ENCODE measurements around the gene STAT4. TPM values are rescaled to one million over a fixed set of nuclear protein-coding genes. Genes with fewer than 3 reads are reported as not detected.

The STAT4 gene
- total and polyA plus RNA-seq, 5 donors from 2014 or later = 22.7 to 60.0 (median 28.8) TPM

DNA sequence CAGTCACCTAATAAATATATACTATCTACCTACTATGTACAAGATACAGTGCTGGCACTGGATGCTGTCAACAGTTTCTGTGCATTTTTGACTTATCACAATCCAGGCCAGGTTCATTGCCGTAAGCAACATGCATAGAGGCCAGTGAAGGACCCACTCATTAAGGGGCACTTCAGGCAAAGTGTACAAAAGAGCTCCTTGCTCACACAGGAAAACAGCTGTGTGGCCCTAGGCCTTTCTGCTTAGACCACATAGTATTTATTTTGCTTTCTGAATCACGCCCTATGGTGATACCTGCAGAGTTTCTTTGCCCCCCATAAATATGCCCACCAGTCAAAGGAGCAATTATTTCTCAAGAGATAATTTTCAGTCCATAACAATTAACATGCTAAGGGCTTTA, 39.6 kb upstream of the STAT4 start:
- Histone ChIP-seq H3K4me1 (ENCODE audit: control insufficient read depth, insufficient read depth, low read length, poor library complexity, severe bottlenecking) (peaks cover 19% of the 10 kb centered on the region), H3K4me3 (ENCODE audit: low read depth, low read length) (no peak overlapping the region), H3K9me3 (ENCODE audit: control insufficient read depth in 2 of 2, low read length in 2 of 2) (peaks cover 0 to 2% of the 10 kb centered on the region in 2 experiments), H3K27ac (ENCODE audit: insufficient read depth, low read length, poor library complexity, severe bottlenecking) (no peak overlapping the region), H3K27me3 (ENCODE audit: control insufficient read depth, insufficient read depth, low read length) (no peaks in the 10 kb centered on the region), H3K36me3 (ENCODE audit: control insufficient read depth, insufficient read depth, low read length) (no peaks in the 10 kb centered on the region)
- Mint-ChIP-seq H3K36me3 (peaks cover 4% of the 10 kb centered on the region), H3K27ac (no peak overlapping the region), H3K4me3 (no peak overlapping the region), H3K9me3 (peaks cover 0 to 13% (median 5%) of the 10 kb centered on the region in 7 donors), H3K4me1 (peaks cover 12 to 39% (median 24%) of the 10 kb centered on the region in 4 donors), H3K27me3 (peaks cover 4% of the 10 kb centered on the region)
- ATAC-seq (ENCODE audit: low read depth in 2 of 2) (no peak), DNase-seq (no peak)

DNA sequence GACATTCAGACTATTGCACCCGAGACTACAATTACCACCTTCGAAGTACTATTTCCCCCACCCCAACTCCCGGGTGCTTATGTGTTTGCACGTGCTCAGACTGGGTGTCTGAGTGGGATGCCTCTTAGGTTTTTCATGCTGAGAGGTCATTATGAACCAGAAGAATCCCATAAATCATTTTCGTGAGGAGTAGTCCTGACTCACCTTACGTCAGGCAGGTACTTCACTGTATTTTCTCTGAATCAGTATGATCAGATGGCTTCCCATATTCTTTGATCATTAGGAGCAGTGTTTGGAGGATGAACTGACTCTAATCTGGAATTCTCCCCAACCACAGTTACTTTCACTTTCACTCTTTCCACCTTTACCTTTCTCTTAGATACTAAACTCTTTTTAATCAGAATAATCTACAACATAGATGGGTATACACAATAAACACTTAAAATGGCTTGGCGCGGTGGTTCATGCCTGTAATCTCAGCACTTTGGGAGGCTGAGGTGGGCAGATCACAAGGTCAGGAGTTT, 38.4 kb upstream of the STAT4 start:
- Histone ChIP-seq H3K27ac (ENCODE audit: insufficient read depth, low read length, poor library complexity, severe bottlenecking) (no peak overlapping the region), H3K36me3 (ENCODE audit: control insufficient read depth, insufficient read depth, low read length) (no peaks in the 10 kb centered on the region), H3K9me3 (ENCODE audit: control insufficient read depth in 2 of 2, low read length in 2 of 2) (peaks cover 0 to 2% of the 10 kb centered on the region in 2 experiments), H3K4me1 (ENCODE audit: control insufficient read depth, insufficient read depth, low read length, poor library complexity, severe bottlenecking) (peaks cover 13% of the 10 kb centered on the region), H3K4me3 (ENCODE audit: low read depth, low read length) (peak overlapping the region; percentile 72), H3K27me3 (ENCODE audit: control insufficient read depth, insufficient read depth, low read length) (peaks cover 1% of the 10 kb centered on the region)
- DNase-seq (peak in 1 of 3 donors; percentile 22), ATAC-seq (ENCODE audit: low read depth in 2 of 2) (no peak)
- Mint-ChIP-seq H3K27ac (peak overlapping the region in 2 of 3 donors; percentile 31 to 69), H3K4me1 (peaks cover 5 to 30% (median 17%) of the 10 kb centered on the region in 4 donors), H3K36me3 (peaks cover 4% of the 10 kb centered on the region), H3K27me3 (peaks cover 4% of the 10 kb centered on the region), H3K4me3 (peak overlapping the region in 2 of 4 donors; percentile 28 to 66), H3K9me3 (peaks cover 0 to 13% (median 3%) of the 10 kb centered on the region in 7 donors)

DNA sequence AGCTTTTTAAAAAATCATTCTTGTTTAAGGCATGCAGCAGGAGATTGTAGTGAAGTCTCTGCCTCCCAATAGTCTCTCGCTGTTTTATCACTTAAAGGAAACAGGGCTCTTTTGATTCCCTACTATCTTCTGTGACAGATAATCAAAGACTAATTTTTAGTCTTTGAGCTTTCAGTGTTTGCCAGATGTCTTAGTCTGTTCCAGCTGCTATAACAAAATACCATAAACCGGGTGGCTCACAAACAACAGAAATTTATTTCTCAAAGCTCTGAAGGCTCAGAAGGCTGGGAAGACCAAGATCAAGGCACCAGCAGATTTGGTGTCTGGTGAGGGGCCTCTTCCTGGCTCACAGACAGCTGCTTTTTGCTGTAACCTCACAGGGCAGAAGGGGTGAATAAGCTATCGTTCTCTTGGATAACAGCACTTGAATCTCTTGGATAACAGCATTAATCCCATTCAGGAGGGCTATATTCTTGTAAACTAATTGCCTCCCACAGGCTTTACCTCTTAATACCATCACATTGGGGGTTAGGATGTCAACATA, 37.8 kb upstream of the STAT4 start:
- ATAC-seq (ENCODE audit: low read depth in 2 of 2) = no peak
- no peak overlapping the region for H3K27ac ChIP-seq (ENCODE audit: insufficient read depth, low read length, poor library complexity, severe bottlenecking)
- peak overlapping the region in 2 of 4 donors; percentile 28 to 66 for H3K4me3 Mint-ChIP-seq
- peaks cover 4% of the 10 kb centered on the region for H3K27me3 Mint-ChIP-seq
- peak overlapping the region; percentile 31 to 69 (median 34) for H3K27ac Mint-ChIP-seq
- peaks cover 0 to 2% of the 10 kb centered on the region in 2 experiments for H3K9me3 ChIP-seq (ENCODE audit: control insufficient read depth in 2 of 2, low read length in 2 of 2)
- H3K27me3 ChIP-seq (ENCODE audit: control insufficient read depth, insufficient read depth, low read length) = peaks cover 3% of the 10 kb centered on the region
- no peaks in the 10 kb centered on the region for H3K36me3 ChIP-seq (ENCODE audit: control insufficient read depth, insufficient read depth, low read length)
- H3K9me3 Mint-ChIP-seq = peaks cover 0 to 13% (median 3%) of the 10 kb centered on the region in 7 donors
- peaks cover 0 to 25% (median 11%) of the 10 kb centered on the region in 4 donors for H3K4me1 Mint-ChIP-seq
- peak overlapping the region; percentile 72 for H3K4me3 ChIP-seq (ENCODE audit: low read depth, low read length)
- DNase-seq = no peak
- H3K4me1 ChIP-seq (ENCODE audit: control insufficient read depth, insufficient read depth, low read length, poor library complexity, severe bottlenecking) = peaks cover 8% of the 10 kb centered on the region
- peaks cover 4% of the 10 kb centered on the region for H3K36me3 Mint-ChIP-seq

DNA sequence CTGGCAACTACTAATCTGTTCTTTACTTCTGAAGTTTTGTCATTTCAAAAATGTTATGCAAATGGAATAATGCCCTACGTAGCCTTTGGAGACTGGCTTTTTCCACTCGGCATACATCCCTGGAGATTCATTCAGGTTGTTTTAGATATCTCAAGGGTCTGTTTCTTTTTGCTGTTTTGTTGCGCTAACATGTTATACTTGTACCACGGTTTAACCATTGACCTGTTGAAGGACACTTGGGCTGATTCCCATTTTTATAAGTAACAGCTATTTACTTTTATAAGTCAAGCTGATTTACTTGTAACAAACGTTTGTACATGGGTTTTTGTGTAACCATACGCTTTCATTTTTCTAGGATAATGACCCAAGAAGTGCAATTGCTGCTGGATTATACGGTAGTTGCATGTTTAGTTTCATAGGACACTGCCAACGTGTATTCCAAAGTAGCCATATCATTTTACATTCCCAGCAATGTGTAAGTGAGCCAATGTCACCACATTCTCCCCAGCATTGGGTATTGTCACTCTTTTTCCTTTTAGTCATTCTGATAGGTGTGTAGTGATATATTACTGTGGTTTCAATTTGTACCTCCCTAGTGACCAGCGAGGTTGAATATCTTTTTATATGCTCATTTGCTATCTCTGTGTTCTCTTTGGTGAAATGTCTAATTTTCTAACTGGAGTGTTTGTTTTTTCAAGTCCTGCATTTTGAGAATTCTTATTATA, 36.5 kb upstream of the STAT4 start:
- Histone ChIP-seq H3K9me3 (ENCODE audit: control insufficient read depth in 2 of 2, low read length in 2 of 2) (peaks cover 0 to 2% of the 10 kb centered on the region in 2 experiments), H3K36me3 (ENCODE audit: control insufficient read depth, insufficient read depth, low read length) (no peaks in the 10 kb centered on the region), H3K4me1 (ENCODE audit: control insufficient read depth, insufficient read depth, low read length, poor library complexity, severe bottlenecking) (peaks cover 4% of the 10 kb centered on the region), H3K27ac (ENCODE audit: insufficient read depth, low read length, poor library complexity, severe bottlenecking) (no peak overlapping the region), H3K4me3 (ENCODE audit: low read depth, low read length) (no peak overlapping the region), H3K27me3 (ENCODE audit: control insufficient read depth, insufficient read depth, low read length) (peaks cover 3% of the 10 kb centered on the region)
- no peak overlapping the region for H3K4me3 Mint-ChIP-seq
- peaks cover 4% of the 10 kb centered on the region for H3K27me3 Mint-ChIP-seq
- DNase-seq = no peak
- peaks cover 4% of the 10 kb centered on the region for H3K36me3 Mint-ChIP-seq
- no peak for ATAC-seq (ENCODE audit: low read depth in 2 of 2)
- H3K27ac Mint-ChIP-seq = no peak overlapping the region
- peaks cover 0 to 21% (median 9%) of the 10 kb centered on the region in 4 donors for H3K4me1 Mint-ChIP-seq
- H3K9me3 Mint-ChIP-seq = peaks cover 0 to 13% (median 3%) of the 10 kb centered on the region in 7 donors

DNA sequence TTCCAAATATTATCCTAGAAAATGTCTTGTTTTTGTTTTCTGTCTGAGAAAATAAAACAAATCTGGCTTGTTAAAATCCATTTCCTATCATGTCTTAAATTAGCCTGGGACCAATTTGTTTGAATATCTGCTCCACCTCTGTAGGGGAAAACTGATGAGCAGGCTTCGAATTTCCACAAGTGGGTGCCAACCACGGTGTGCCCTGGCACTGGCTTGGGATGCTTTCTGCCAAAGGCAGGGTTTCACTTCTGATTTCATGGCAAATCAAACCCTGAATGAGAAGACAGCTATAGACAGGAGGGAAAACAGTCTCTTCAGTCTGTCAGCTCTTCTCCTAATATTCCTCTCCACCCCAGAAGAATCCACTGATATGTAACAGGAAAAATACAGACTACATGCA, 33.7 kb upstream of the STAT4 start:
- no peak overlapping the region for H3K27ac Mint-ChIP-seq
- Histone ChIP-seq H3K9me3 (ENCODE audit: control insufficient read depth in 2 of 2, low read length in 2 of 2) (no peaks in the 10 kb centered on the region), H3K27me3 (ENCODE audit: control insufficient read depth, insufficient read depth, low read length) (peaks cover 3% of the 10 kb centered on the region), H3K36me3 (ENCODE audit: control insufficient read depth, insufficient read depth, low read length) (no peaks in the 10 kb centered on the region), H3K4me1 (ENCODE audit: control insufficient read depth, insufficient read depth, low read length, poor library complexity, severe bottlenecking) (peaks cover 4% of the 10 kb centered on the region), H3K27ac (ENCODE audit: insufficient read depth, low read length, poor library complexity, severe bottlenecking) (no peak overlapping the region), H3K4me3 (ENCODE audit: low read depth, low read length) (no peak overlapping the region)
- ATAC-seq (ENCODE audit: low read depth in 2 of 2) = no peak
- no peaks in the 10 kb centered on the region for H3K36me3 Mint-ChIP-seq
- DNase-seq = no peak
- peaks cover 0 to 14% (median 8%) of the 10 kb centered on the region in 4 donors for H3K4me1 Mint-ChIP-seq
- H3K9me3 Mint-ChIP-seq = no peaks in the 10 kb centered on the region
- H3K27me3 Mint-ChIP-seq = peaks cover 4% of the 10 kb centered on the region
- peak overlapping the region in 1 of 4 donors; percentile 69 for H3K4me3 Mint-ChIP-seq

DNA sequence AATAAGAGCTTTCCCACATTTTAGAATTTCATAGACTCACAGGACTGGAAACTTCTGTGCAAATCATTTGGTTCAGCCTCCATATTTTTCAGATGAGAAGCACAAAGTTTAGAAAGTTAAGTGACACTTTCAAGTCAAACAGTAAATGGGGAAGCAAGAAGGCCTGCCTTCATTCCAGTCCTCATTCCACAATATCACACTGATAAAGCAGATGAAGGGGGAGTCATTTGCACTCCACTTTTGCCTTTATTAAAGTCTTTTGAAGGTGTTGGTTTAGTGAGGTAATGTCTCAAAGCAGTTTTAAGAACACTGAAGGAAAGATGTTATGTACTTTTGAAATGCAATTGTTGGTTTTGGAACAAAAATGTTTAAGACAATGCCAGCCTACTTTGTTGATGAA, 32.7 kb upstream of the STAT4 start:
- no peak overlapping the region for H3K27ac ChIP-seq (ENCODE audit: insufficient read depth, low read length, poor library complexity, severe bottlenecking)
- Mint-ChIP-seq H3K36me3 (no peaks in the 10 kb centered on the region), H3K27me3 (peaks cover 5% of the 10 kb centered on the region), H3K9me3 (no peaks in the 10 kb centered on the region), H3K27ac (no peak overlapping the region), H3K4me1 (peaks cover 0 to 5% (median 2%) of the 10 kb centered on the region in 4 donors), H3K4me3 (no peak overlapping the region)
- no peaks in the 10 kb centered on the region for H3K36me3 ChIP-seq (ENCODE audit: control insufficient read depth, insufficient read depth, low read length)
- ATAC-seq (ENCODE audit: low read depth in 2 of 2) (no peak), DNase-seq (no peak)
- H3K9me3 ChIP-seq (ENCODE audit: control insufficient read depth in 2 of 2, low read length in 2 of 2) = no peaks in the 10 kb centered on the region
- no peak overlapping the region for H3K4me3 ChIP-seq (ENCODE audit: low read depth, low read length)
- H3K4me1 ChIP-seq (ENCODE audit: control insufficient read depth, insufficient read depth, low read length, poor library complexity, severe bottlenecking) = no peaks in the 10 kb centered on the region
- peaks cover 3% of the 10 kb centered on the region for H3K27me3 ChIP-seq (ENCODE audit: control insufficient read depth, insufficient read depth, low read length)

DNA sequence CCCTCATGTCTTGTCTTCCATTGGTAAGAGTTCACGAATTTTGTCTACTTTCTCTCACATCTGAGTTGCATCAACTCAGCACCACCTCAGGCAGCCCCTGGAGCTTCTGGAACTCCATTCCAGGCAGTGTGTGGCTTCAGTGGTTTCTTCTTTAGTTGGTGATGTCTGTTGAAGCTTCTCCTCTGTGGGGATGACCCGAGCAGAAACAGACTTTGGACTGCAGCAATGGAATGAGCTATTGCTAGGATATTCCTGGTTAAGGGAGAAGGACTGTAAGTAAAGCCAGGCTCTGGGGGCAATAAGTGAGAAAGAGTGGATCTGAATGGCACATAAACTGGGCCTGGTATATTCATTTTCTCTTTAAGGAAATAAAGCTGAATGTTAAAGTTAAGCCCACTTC, 32.3 kb upstream of the STAT4 start:
- ATAC-seq (ENCODE audit: low read depth in 2 of 2) (no peak), DNase-seq (no peak)
- no peaks in the 10 kb centered on the region for H3K36me3 ChIP-seq (ENCODE audit: control insufficient read depth, insufficient read depth, low read length)
- no peak overlapping the region for H3K27ac ChIP-seq (ENCODE audit: insufficient read depth, low read length, poor library complexity, severe bottlenecking)
- H3K27me3 Mint-ChIP-seq = peaks cover 7% of the 10 kb centered on the region
- H3K4me1 ChIP-seq (ENCODE audit: control insufficient read depth, insufficient read depth, low read length, poor library complexity, severe bottlenecking) = no peaks in the 10 kb centered on the region
- no peaks in the 10 kb centered on the region for H3K9me3 ChIP-seq (ENCODE audit: control insufficient read depth in 2 of 2, low read length in 2 of 2)
- no peaks in the 10 kb centered on the region for H3K9me3 Mint-ChIP-seq
- peaks cover 3% of the 10 kb centered on the region for H3K27me3 ChIP-seq (ENCODE audit: control insufficient read depth, insufficient read depth, low read length)
- H3K4me1 Mint-ChIP-seq = peaks cover 0 to under 1% (median 0%) of the 10 kb centered on the region in 4 donors
- no peak overlapping the region for H3K27ac Mint-ChIP-seq
- H3K4me3 ChIP-seq (ENCODE audit: low read depth, low read length) = no peak overlapping the region
- no peaks in the 10 kb centered on the region for H3K36me3 Mint-ChIP-seq
- H3K4me3 Mint-ChIP-seq = no peak overlapping the region

Measured in CD4-positive, CD25-positive, alpha-beta regulatory T cell (primary cell).